ENCODE results near the gene COL4A2.

DNA sequence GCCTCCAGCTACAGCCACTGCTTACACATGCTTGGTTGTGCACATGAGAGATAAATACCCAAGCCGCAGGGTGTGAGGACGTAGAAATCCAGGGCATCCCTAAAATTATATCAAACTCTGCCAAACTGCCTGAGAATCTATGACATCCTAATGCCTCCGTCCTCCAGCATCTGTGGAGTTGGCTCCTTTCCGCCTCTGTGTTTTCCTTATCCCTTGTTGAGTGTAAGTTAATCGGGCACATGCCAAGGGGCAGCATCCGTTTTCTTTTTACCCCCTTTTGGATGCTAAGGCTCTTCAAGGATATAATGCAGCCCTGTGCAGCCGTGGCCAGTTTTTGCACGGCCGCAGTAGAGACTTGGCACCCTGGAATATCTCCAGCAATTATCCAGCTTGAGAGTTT, 66.5 kb downstream of the COL4A2 start:
- TF ChIP-seq, protein P1, sequence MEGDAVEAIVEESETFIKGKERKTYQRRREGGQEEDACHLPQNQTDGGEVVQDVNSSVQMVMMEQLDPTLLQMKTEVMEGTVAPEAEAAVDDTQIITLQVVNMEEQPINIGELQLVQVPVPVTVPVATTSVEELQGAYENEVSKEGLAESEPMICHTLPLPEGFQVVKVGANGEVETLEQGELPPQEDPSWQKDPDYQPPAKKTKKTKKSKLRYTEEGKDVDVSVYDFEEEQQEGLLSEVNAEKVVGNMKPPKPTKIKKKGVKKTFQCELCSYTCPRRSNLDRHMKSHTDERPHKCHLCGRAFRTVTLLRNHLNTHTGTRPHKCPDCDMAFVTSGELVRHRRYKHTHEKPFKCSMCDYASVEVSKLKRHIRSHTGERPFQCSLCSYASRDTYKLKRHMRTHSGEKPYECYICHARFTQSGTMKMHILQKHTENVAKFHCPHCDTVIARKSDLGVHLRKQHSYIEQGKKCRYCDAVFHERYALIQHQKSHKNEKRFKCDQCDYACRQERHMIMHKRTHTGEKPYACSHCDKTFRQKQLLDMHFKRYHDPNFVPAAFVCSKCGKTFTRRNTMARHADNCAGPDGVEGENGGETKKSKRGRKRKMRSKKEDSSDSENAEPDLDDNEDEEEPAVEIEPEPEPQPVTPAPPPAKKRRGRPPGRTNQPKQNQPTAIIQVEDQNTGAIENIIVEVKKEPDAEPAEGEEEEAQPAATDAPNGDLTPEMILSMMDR (IDR thresholded peaks at IDR 0.05), result no peak
- TF ChIP-seq POLR2A (IDR thresholded peaks at IDR 0.05), result no peak
